ENCODE results near the gene HOMER2.

HOMER2 gene

DNA sequence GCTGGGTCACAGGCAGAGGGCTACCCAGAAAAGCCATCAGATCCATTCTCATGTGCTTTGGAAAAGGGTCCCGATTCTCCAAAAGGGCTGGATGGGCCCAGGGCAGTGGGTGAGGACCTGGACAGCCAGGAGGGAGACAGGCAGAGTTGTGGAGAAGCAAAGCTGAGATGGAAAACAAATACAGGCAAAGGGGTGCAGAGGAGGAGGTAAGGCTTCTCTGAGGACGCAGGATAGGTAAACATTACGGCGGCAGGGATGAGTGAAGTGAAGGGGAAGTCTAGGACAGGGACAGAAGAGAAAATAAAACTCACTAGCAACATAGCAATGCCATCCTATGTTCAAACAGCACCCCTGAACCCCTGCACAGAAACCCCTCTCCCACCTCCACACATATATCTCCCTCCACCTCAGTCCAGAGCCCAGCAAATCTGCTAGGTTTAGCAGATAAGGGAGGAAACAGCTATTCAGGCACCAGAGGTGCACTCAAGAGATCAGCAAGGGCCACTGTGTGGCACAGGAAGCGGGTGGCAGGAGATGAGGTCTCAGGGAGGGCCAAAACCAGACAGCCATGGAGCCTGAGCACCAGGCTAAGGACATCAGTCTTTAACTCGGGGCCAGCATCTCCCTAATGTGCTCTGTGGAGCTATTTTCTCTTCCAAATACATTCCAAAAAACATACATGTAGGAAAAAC is 51.3 kb downstream of the HOMER2 start:
- Histone ChIP-seq H3K4me3 (replicated peaks; ENCODE audit: insufficient read depth, low read length) (no peak overlapping the region), H3K27ac (replicated peaks) (no peak overlapping the region), H3K27me3 (ENCODE audit: insufficient read depth, poor library complexity, severe bottlenecking) (no peaks in the 10 kb centered on the region)
- no peak for DNase-seq (ENCODE audit: low read depth in 1 of 2, low spot score in 1 of 2)
- TF ChIP-seq, protein P1, sequence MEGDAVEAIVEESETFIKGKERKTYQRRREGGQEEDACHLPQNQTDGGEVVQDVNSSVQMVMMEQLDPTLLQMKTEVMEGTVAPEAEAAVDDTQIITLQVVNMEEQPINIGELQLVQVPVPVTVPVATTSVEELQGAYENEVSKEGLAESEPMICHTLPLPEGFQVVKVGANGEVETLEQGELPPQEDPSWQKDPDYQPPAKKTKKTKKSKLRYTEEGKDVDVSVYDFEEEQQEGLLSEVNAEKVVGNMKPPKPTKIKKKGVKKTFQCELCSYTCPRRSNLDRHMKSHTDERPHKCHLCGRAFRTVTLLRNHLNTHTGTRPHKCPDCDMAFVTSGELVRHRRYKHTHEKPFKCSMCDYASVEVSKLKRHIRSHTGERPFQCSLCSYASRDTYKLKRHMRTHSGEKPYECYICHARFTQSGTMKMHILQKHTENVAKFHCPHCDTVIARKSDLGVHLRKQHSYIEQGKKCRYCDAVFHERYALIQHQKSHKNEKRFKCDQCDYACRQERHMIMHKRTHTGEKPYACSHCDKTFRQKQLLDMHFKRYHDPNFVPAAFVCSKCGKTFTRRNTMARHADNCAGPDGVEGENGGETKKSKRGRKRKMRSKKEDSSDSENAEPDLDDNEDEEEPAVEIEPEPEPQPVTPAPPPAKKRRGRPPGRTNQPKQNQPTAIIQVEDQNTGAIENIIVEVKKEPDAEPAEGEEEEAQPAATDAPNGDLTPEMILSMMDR (IDR thresholded peaks at IDR 0.05; ENCODE audit: insufficient read depth, low read length): no peak
- TF ChIP-seq SPI1 (IDR thresholded peaks at IDR 0.05; ENCODE audit: borderline replicate concordance, low read depth) (no peak), GABPA (IDR thresholded peaks at IDR 0.05; ENCODE audit: low read depth) (no peak), POLR2AphosphoS5 (IDR thresholded peaks at IDR 0.05; ENCODE audit: low read depth) (no peak)
- TF ChIP-seq, protein P2, sequence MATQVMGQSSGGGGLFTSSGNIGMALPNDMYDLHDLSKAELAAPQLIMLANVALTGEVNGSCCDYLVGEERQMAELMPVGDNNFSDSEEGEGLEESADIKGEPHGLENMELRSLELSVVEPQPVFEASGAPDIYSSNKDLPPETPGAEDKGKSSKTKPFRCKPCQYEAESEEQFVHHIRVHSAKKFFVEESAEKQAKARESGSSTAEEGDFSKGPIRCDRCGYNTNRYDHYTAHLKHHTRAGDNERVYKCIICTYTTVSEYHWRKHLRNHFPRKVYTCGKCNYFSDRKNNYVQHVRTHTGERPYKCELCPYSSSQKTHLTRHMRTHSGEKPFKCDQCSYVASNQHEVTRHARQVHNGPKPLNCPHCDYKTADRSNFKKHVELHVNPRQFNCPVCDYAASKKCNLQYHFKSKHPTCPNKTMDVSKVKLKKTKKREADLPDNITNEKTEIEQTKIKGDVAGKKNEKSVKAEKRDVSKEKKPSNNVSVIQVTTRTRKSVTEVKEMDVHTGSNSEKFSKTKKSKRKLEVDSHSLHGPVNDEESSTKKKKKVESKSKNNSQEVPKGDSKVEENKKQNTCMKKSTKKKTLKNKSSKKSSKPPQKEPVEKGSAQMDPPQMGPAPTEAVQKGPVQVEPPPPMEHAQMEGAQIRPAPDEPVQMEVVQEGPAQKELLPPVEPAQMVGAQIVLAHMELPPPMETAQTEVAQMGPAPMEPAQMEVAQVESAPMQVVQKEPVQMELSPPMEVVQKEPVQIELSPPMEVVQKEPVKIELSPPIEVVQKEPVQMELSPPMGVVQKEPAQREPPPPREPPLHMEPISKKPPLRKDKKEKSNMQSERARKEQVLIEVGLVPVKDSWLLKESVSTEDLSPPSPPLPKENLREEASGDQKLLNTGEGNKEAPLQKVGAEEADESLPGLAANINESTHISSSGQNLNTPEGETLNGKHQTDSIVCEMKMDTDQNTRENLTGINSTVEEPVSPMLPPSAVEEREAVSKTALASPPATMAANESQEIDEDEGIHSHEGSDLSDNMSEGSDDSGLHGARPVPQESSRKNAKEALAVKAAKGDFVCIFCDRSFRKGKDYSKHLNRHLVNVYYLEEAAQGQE (IDR thresholded peaks at IDR 0.05; ENCODE audit: insufficient replicate concordance, low read depth): no peak

GRCh38 chr15:82900511-82901060 is 51.9 kb downstream of the HOMER2 start:
- H3K4me3 ChIP-seq (replicated peaks; ENCODE audit: insufficient read depth, low read length): no peak overlapping the region
- TF ChIP-seq SPI1 (IDR thresholded peaks at IDR 0.05; ENCODE audit: borderline replicate concordance, low read depth) (no peak), GABPA (IDR thresholded peaks at IDR 0.05; ENCODE audit: low read depth) (no peak), POLR2AphosphoS5 (IDR thresholded peaks at IDR 0.05; ENCODE audit: low read depth) (no peak)
- TF ChIP-seq, protein P1 (IDR thresholded peaks at IDR 0.05; ENCODE audit: insufficient read depth, low read length): no peak
- TF ChIP-seq, protein P2 (IDR thresholded peaks at IDR 0.05; ENCODE audit: insufficient replicate concordance, low read depth): no peak

GRCh38 chr15:82898961-82899360 is 53.6 kb downstream of the HOMER2 start:
- no peak for DNase-seq (ENCODE audit: low read depth in 1 of 2, low spot score in 1 of 2)
- Histone ChIP-seq H3K4me3 (replicated peaks; ENCODE audit: insufficient read depth, low read length) (no peak overlapping the region), H3K27me3 (ENCODE audit: insufficient read depth, poor library complexity, severe bottlenecking) (no peaks in the 10 kb centered on the region), H3K27ac (replicated peaks) (no peak overlapping the region)
- TF ChIP-seq POLR2AphosphoS5 (IDR thresholded peaks at IDR 0.05; ENCODE audit: low read depth) (no peak), SPI1 (IDR thresholded peaks at IDR 0.05; ENCODE audit: borderline replicate concordance, low read depth) (no peak), GABPA (IDR thresholded peaks at IDR 0.05; ENCODE audit: low read depth) (no peak)
- TF ChIP-seq, protein P1 (IDR thresholded peaks at IDR 0.05; ENCODE audit: insufficient read depth, low read length): no peak
- TF ChIP-seq, protein P2 (IDR thresholded peaks at IDR 0.05; ENCODE audit: insufficient replicate concordance, low read depth): no peak

More at GRCh38 chr15:82900511-82901060, 51.9 kb downstream of the HOMER2 start:
- H3K27me3 ChIP-seq (ENCODE audit: insufficient read depth, poor library complexity, severe bottlenecking): no peaks in the 10 kb centered on the region
- DNase-seq (ENCODE audit: low read depth in 1 of 2, low spot score in 1 of 2): no peak
- H3K27ac ChIP-seq (replicated peaks): no peak overlapping the region

All from HL-60 (cell line).